Panc1 (cell line): ENCODE results near the gene PYHIN1. TPM values are rescaled to one million over a fixed set of nuclear protein-coding genes. Genes with fewer than 3 reads are reported as not detected.

ENCODE experiments used
- ATAC-seq: fragments of 200-7000 bp; cut with Tn5 transposase; 2 replicates; pipeline ENCODE4 v1.9.1; 2020; ENCODE audit warnings: mild to moderate bottlenecking, moderate library complexity
- BruUV-seq: library from RNA; stranded (reverse); fragments of 400-500 nt; replicated peaks from 2 replicates; lab custom pipeline; 2021; lab: Mats Ljungman, UMichigan
- CTCF ChIA-PET: fragments of 300-600 bp; sonication (Branson Sonifier 250); formaldehyde crosslinking; loops from one replicate; lab custom pipeline; 2022; ENCODE audit warnings: antibody characterized with exemption; lab: Charles Lee
- POLR2A ChIA-PET: fragments of 300-600 bp; sonication (Branson Sonifier 250); formaldehyde crosslinking; loops from one replicate; lab custom pipeline; 2022; ENCODE audit warnings: antibody characterized with exemption; lab: Charles Lee
- DNase-seq: peaks from one replicate; pipeline ENCODE4 v3.0.0-alpha.2; 2010; ENCODE audit warnings: low read depth, low spot score
- H3K27ac ChIP-seq: 2 replicates; pipeline ENCODE4 v1.5.1; 2011; ENCODE audit warnings: mild to moderate bottlenecking, low read length, inconsistent platforms
- H3K27me3 ChIP-seq: fragments of 200-500 bp; sonication (Bioruptor generic); 2 replicates; pipeline ENCODE4 v1.6.0; 2014; ENCODE audit warnings: low read length, inconsistent platforms; ENCODE audit not compliant: control insufficient read depth, insufficient read depth
- H3K36me3 ChIP-seq: fragments of 200-500 bp; sonication (Bioruptor generic); 2 replicates; pipeline ENCODE4 v1.5.1; 2014; ENCODE audit warnings: inconsistent platforms, mild to moderate bottlenecking, low read length, moderate library complexity; ENCODE audit not compliant: control insufficient read depth, insufficient read depth
- H3K4me1 ChIP-seq: 2 replicates; pipeline ENCODE4 v1.5.1; 2011; ENCODE audit warnings: inconsistent platforms, mild to moderate bottlenecking, low read length, moderate library complexity; ENCODE audit not compliant: control insufficient read depth, insufficient read depth
- H3K4me3 ChIP-seq, 2 experiments: 2 replicates each; pipeline ENCODE4 v1.5.1; 2011 to 2012; ENCODE audit warnings: low read depth in 2 of 2, low read length in 2 of 2, mild to moderate bottlenecking in 2 of 2, inconsistent platforms in 1 of 2, moderate library complexity in 1 of 2
- H3K9me3 ChIP-seq: fragments of 200-500 bp; sonication (Bioruptor generic); 2 replicates; pipeline ENCODE4 v1.5.1; 2014; ENCODE audit warnings: low read depth, mild to moderate bottlenecking, inconsistent platforms, low read length, moderate library complexity; ENCODE audit not compliant: control insufficient read depth, insufficient read depth
- POLR2AphosphoS5 ChIP-seq: IDR thresholded peaks from 2 replicates; pipeline ENCODE4 v1.6.1; 2012; ENCODE audit warnings: mild to moderate bottlenecking, low read depth, low read length, moderate library complexity
- SIN3A ChIP-seq: IDR thresholded peaks from 2 replicates; pipeline ENCODE4 v1.6.1; 2012; ENCODE audit warnings: low read depth, mild to moderate bottlenecking, low read length, moderate library complexity, borderline replicate concordance; ENCODE audit not compliant: insufficient read depth
- TCF7L2 ChIP-seq: IDR thresholded peaks from 2 replicates; pipeline ENCODE4 v1.6.1; 2011; ENCODE audit warnings: mild to moderate bottlenecking, low read depth, low read length, inconsistent platforms
- in situ Hi-C: cut with HindIII; loops from 2 replicates; pipeline ENCODE4 v1.10.0; 2016; ENCODE audit warnings: low sequenced_read_pairs, low pct_unique_long_range_greater_than_20kb
- intact Hi-C: fragments of 100-400 bp; cut with micrococcal nuclease; formaldehyde crosslinking; loops from one replicate; pipeline ENCODE4 v1.10.0; 2022; ENCODE audit not compliant: unreplicated experiment
- total RNA-seq: library from RNA; stranded (reverse); gene quantifications from one replicate; pipeline ENCODE4 v1.2.1, GENCODE V29; 2021; ENCODE audit not compliant: unreplicated experiment
- TF ChIP-seq, protein P1 (sequence below): fragments of 450-650 bp; IDR thresholded peaks from 2 replicates; pipeline ENCODE4 v1.5.1; 2017; ENCODE audit warnings: mild to moderate bottlenecking
- TF ChIP-seq, protein P2 (sequence below), 2 experiments: IDR thresholded peaks; 2 replicates each; pipeline ENCODE4 v1.6.1; 2011 to 2012; ENCODE audit warnings: low read depth in 2 of 2, control low read depth in 1 of 2, low read length in 1 of 2, mild to moderate bottlenecking in 1 of 2, moderate library complexity in 1 of 2; ENCODE audit not compliant: insufficient read depth in 1 of 2

Gene PYHIN1
- total RNA-seq, 1 experiment from 2014 or later: not detected

DNA sequence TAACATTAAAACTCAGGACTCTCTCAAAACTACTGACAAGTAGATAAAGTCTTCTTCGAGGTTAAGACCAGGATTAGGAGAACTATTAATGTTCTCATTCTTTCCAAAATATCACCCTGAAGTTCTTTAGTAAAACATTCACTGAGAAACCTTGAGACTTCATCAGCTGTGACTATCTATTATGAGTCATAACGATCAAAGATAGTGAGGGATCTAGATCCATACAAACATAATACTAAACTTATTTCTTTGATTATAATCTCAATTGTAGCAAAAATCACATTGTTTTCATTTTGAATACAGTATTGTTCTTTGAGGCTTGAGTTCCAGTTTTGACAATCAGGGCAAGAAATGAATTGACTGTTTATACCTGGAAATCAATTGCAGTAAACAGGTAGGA is 11.1 kb downstream of the PYHIN1 start:
- Histone ChIP-seq H3K27ac (no peak overlapping the region), H3K36me3 (no peaks in the 10 kb centered on the region), H3K27me3 (no peaks in the 10 kb centered on the region), H3K9me3 (no peaks in the 10 kb centered on the region), H3K4me3 (no peak overlapping the region), H3K4me1 (no peaks in the 10 kb centered on the region)
- BruUV-seq: no TSS peak
- no peak for TF ChIP-seq SIN3A
- TF ChIP-seq, protein P1, sequence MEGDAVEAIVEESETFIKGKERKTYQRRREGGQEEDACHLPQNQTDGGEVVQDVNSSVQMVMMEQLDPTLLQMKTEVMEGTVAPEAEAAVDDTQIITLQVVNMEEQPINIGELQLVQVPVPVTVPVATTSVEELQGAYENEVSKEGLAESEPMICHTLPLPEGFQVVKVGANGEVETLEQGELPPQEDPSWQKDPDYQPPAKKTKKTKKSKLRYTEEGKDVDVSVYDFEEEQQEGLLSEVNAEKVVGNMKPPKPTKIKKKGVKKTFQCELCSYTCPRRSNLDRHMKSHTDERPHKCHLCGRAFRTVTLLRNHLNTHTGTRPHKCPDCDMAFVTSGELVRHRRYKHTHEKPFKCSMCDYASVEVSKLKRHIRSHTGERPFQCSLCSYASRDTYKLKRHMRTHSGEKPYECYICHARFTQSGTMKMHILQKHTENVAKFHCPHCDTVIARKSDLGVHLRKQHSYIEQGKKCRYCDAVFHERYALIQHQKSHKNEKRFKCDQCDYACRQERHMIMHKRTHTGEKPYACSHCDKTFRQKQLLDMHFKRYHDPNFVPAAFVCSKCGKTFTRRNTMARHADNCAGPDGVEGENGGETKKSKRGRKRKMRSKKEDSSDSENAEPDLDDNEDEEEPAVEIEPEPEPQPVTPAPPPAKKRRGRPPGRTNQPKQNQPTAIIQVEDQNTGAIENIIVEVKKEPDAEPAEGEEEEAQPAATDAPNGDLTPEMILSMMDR: no peak
- no peak for TF ChIP-seq POLR2AphosphoS5
- TF ChIP-seq, protein P2, sequence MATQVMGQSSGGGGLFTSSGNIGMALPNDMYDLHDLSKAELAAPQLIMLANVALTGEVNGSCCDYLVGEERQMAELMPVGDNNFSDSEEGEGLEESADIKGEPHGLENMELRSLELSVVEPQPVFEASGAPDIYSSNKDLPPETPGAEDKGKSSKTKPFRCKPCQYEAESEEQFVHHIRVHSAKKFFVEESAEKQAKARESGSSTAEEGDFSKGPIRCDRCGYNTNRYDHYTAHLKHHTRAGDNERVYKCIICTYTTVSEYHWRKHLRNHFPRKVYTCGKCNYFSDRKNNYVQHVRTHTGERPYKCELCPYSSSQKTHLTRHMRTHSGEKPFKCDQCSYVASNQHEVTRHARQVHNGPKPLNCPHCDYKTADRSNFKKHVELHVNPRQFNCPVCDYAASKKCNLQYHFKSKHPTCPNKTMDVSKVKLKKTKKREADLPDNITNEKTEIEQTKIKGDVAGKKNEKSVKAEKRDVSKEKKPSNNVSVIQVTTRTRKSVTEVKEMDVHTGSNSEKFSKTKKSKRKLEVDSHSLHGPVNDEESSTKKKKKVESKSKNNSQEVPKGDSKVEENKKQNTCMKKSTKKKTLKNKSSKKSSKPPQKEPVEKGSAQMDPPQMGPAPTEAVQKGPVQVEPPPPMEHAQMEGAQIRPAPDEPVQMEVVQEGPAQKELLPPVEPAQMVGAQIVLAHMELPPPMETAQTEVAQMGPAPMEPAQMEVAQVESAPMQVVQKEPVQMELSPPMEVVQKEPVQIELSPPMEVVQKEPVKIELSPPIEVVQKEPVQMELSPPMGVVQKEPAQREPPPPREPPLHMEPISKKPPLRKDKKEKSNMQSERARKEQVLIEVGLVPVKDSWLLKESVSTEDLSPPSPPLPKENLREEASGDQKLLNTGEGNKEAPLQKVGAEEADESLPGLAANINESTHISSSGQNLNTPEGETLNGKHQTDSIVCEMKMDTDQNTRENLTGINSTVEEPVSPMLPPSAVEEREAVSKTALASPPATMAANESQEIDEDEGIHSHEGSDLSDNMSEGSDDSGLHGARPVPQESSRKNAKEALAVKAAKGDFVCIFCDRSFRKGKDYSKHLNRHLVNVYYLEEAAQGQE (IDR thresholded peaks at IDR 0.05; ENCODE audit: insufficient read depth in 1 of 2, low read depth in 2 of 2, low read length in 1 of 2): no peak
- TF ChIP-seq TCF7L2: no peak
- intact Hi-C loops: no loop called here
- no peak for ATAC-seq
- POLR2A ChIA-PET: interaction anchor here (0.5 kb wide), 1 partner anchor 744 kb away, joined by 4 read pairs; no protein-coding TSS in a partner anchor
- in situ Hi-C loops: no loop called here
- no peak for DNase-seq
- CTCF ChIA-PET: no interaction called here

DNA sequence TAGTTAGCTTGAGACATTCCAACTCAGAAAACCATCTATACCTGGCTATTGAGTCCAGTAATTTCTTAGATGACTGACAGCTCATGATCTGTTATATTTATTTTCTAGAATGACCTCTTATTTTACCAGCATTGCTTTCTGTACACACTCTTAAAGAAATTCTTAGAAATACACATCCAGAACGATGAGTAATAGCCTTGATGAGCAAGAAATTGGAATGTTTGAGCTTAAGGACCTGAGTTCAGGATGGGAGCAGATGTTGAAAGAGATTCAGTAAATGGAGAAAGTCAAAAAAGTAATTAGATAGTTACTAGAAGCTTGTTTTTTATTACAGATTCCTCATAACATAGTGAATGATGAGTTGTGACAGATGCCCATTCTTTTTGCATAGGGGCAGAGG is 11.7 kb downstream of the PYHIN1 start:
- H3K27me3 ChIP-seq: no peaks in the 10 kb centered on the region
- H3K9me3 ChIP-seq: no peaks in the 10 kb centered on the region
- TF ChIP-seq POLR2AphosphoS5: no peak
- TF ChIP-seq TCF7L2: no peak
- no peak for TF ChIP-seq SIN3A
- TF ChIP-seq, protein P2 (IDR thresholded peaks at IDR 0.05; ENCODE audit: insufficient read depth in 1 of 2, low read depth in 2 of 2, low read length in 1 of 2): no peak
- TF ChIP-seq, protein P1: no peak
- no peaks in the 10 kb centered on the region for H3K4me1 ChIP-seq
- no peak for ATAC-seq
- no peak for DNase-seq
- H3K36me3 ChIP-seq: no peaks in the 10 kb centered on the region
- H3K4me3 ChIP-seq: no peak overlapping the region
- CTCF ChIA-PET: no interaction called here
- no peak overlapping the region for H3K27ac ChIP-seq
- in situ Hi-C loops: no loop called here
- intact Hi-C loops: no loop called here
- no TSS peak for BruUV-seq
- POLR2A ChIA-PET: interaction anchor here (0.5 kb wide), 1 partner anchor 744 kb away, joined by 4 read pairs; no protein-coding TSS in a partner anchor
